Keratinocyte (primary cell): Measurements from ENCODE around the gene DCPS. TPM values are rescaled to one million over a fixed set of nuclear protein-coding genes. Genes with fewer than 3 reads are reported as not detected.

Experiments used
- DNase-seq: peaks from one replicate; pipeline ENCODE4 v3.0.0-alpha.2; 2011; ENCODE audit warnings: low read depth, missing footprints, low spot score
- FAIRE-seq: peaks from 2 replicates; lab custom pipeline; 2011; peaks lifted over from hg19 to GRCh38; lab: Jason Lieb, UNC
- H2AFZ ChIP-seq: 2 replicates; pipeline ENCODE4 v1.6.0; 2012; ENCODE audit warnings: low read length, control low read depth, inconsistent platforms; ENCODE audit not compliant: control insufficient read depth
- H3K27ac ChIP-seq: 2 replicates; pipeline ENCODE4 v1.5.1; 2011; ENCODE audit warnings: low read length; ENCODE audit not compliant: control insufficient read depth, insufficient read depth
- H3K27me3 ChIP-seq: 3 replicates; pipeline ENCODE4 v1.6.0; 2011; ENCODE audit warnings: low read length; ENCODE audit not compliant: control insufficient read depth, insufficient read depth; ENCODE audit errors: extremely low read depth
- H3K36me3 ChIP-seq, 2 experiments: 2 replicates in 1 of 2; 3 replicates in 1 of 2; pipeline ENCODE4 v1.5.1; 2011; ENCODE audit warnings: low read length in 2 of 2, mild to moderate bottlenecking in 1 of 2; ENCODE audit not compliant: control insufficient read depth in 2 of 2, insufficient read depth in 2 of 2; ENCODE audit errors: extremely low read depth in 1 of 2
- H3K4me1 ChIP-seq: 3 replicates; pipeline ENCODE4 v1.5.1; 2011; ENCODE audit warnings: low read length; ENCODE audit not compliant: control insufficient read depth, insufficient read depth; ENCODE audit errors: extremely low read depth
- H3K4me2 ChIP-seq: 3 replicates; pipeline ENCODE4 v1.6.0; 2011; ENCODE audit warnings: low read depth, low read length; ENCODE audit not compliant: control insufficient read depth, insufficient read depth; ENCODE audit errors: extremely low read depth
- H3K4me3 ChIP-seq, 3 experiments: fragments of 200-600 bp in 1 of 3; sonication (generic) in 1 of 3; 2 replicates in 2 of 3; 3 replicates in 1 of 3; pipeline ENCODE4 v1.5.1; 2011 to 2016; ENCODE audit warnings: low read length in 3 of 3, mild to moderate bottlenecking in 3 of 3, control low read depth in 2 of 3, inconsistent platforms in 1 of 3, low read depth in 1 of 3, mixed read lengths in 1 of 3, mixed run types in 1 of 3, moderate library complexity in 1 of 3; ENCODE audit not compliant: control insufficient read depth in 2 of 3, insufficient read depth in 2 of 3; ENCODE audit errors: extremely low read depth in 1 of 3
- H3K79me2 ChIP-seq: 2 replicates; pipeline ENCODE4 v1.6.0; 2012; ENCODE audit warnings: low read length; ENCODE audit not compliant: control insufficient read depth, insufficient read depth
- H3K9ac ChIP-seq: 3 replicates; pipeline ENCODE4 v1.6.0; 2011; ENCODE audit warnings: low read length; ENCODE audit not compliant: control insufficient read depth, insufficient read depth; ENCODE audit errors: extremely low read depth
- H3K9me1 ChIP-seq: 3 replicates; pipeline ENCODE4 v1.6.0; 2011; ENCODE audit warnings: low read length; ENCODE audit not compliant: control insufficient read depth, insufficient read depth; ENCODE audit errors: extremely low read depth
- H3K9me3 ChIP-seq: 2 replicates; pipeline ENCODE4 v1.5.1; 2012; ENCODE audit warnings: low read depth, low read length; ENCODE audit not compliant: control insufficient read depth
- H4K20me1 ChIP-seq: 3 replicates; pipeline ENCODE4 v1.6.0; 2011; ENCODE audit warnings: low read length; ENCODE audit not compliant: control insufficient read depth, insufficient read depth; ENCODE audit errors: extremely low read depth
- EZH2 ChIP-seq: IDR thresholded peaks from one replicate; pipeline ENCODE4 v1.6.1; 2012; ENCODE audit warnings: inconsistent platforms, mild to moderate bottlenecking, low read length, moderate library complexity
- dilution Hi-C: fragments of 300-500 bp; cut with MboI; formaldehyde crosslinking; loops from one replicate; pipeline ENCODE4 v1.7.0; 2020; ENCODE audit warnings: low sequenced_read_pairs; ENCODE audit not compliant: extremely low pct_ligation_motif_present
- polyA plus RNA-seq, 5 experiments: library from polyadenylated mRNA; depleted of rRNA in 3 of 5; stranded (reverse) in 3 of 5; stranded (forward) in 1 of 5; unstranded in 1 of 5; fragments of >200 nt; gene quantifications; 1 replicate in 1 of 5; 2 replicates in 3 of 5; 3 replicates in 1 of 5; pipeline versions ENCODE4 v1.2.1 to v1.2.3, GENCODE V29; 2011 to 2012; ENCODE audit warnings: missing spikeins in 2 of 5, low read depth in 1 of 5, low replicate concordance in 1 of 5
- TF ChIP-seq, protein P1 (sequence below), 3 experiments: IDR thresholded peaks in 1 of 3; conservative IDR thresholded peaks in 1 of 3; optimal IDR thresholded peaks in 1 of 3; 2 replicates in 2 of 3; 3 replicates in 1 of 3; pipeline versions ENCODE3 to v1.5.1; 2011; ENCODE audit warnings: low read length in 3 of 3, mild to moderate bottlenecking in 3 of 3, moderate library complexity in 2 of 3, control low read depth in 1 of 3, inconsistent platforms in 1 of 3; ENCODE audit not compliant: insufficient read depth in 2 of 3; ENCODE audit errors: extremely low read depth in 1 of 3

The DCPS gene
- polyA plus RNA-seq, 1 donor (not counting 4 experiments of a cell fraction or from before 2014, with no cell fraction given) = 31.3 TPM

DNA sequence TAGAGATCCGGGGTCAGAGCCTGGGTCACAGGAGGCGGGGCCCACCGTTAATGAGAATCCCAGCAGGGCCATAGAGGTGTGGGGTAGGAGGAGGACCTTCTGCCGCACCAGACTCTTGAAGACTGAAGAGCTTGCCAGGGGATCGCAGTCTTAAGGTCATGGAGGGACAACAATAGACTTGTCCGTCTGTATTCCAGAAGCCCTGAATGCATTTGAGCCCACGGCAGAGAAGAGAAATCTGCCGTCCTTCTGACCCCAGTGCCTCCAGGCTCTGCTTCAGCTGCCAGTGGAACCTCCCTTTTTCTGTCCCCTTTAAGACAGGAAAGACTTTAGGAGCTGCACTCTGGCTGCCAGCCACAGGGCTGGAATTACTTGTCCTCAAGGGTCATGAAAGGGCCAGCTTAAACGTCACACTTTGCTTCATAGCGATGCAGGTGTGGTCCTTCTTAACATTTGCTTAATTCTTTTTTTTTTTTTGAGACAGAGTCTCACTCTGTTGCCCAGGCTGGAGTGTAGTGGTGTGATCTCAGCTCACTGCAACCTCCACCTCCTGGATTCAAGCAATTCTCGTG, 36.1 kb downstream of the DCPS start:
- peaks cover 22% of the 10 kb centered on the region for H3K4me1 ChIP-seq
- H3K4me3 ChIP-seq = no peak overlapping the region
- no peak for DNase-seq
- H3K27me3 ChIP-seq = no peaks in the 10 kb centered on the region
- H3K79me2 ChIP-seq = no peaks in the 10 kb centered on the region
- dilution Hi-C loops = no loop called here
- no peak overlapping the region for H3K9ac ChIP-seq
- no peak overlapping the region for H3K27ac ChIP-seq
- H4K20me1 ChIP-seq = no peaks in the 10 kb centered on the region
- H3K9me3 ChIP-seq = no peaks in the 10 kb centered on the region
- H2AFZ ChIP-seq = no peak overlapping the region
- no peaks in the 10 kb centered on the region for H3K9me1 ChIP-seq
- FAIRE-seq = no peak
- H3K4me2 ChIP-seq = no peak overlapping the region
- TF ChIP-seq EZH2 = no peak
- TF ChIP-seq, protein P1, sequence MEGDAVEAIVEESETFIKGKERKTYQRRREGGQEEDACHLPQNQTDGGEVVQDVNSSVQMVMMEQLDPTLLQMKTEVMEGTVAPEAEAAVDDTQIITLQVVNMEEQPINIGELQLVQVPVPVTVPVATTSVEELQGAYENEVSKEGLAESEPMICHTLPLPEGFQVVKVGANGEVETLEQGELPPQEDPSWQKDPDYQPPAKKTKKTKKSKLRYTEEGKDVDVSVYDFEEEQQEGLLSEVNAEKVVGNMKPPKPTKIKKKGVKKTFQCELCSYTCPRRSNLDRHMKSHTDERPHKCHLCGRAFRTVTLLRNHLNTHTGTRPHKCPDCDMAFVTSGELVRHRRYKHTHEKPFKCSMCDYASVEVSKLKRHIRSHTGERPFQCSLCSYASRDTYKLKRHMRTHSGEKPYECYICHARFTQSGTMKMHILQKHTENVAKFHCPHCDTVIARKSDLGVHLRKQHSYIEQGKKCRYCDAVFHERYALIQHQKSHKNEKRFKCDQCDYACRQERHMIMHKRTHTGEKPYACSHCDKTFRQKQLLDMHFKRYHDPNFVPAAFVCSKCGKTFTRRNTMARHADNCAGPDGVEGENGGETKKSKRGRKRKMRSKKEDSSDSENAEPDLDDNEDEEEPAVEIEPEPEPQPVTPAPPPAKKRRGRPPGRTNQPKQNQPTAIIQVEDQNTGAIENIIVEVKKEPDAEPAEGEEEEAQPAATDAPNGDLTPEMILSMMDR (optimal IDR thresholded peaks at IDR 0.05 in 1 of 3, IDR thresholded peaks at IDR 0.05 in 1 of 3, conservative IDR thresholded peaks at IDR 0.05 in 1 of 3; ENCODE audit: extremely low read depth in 1 of 3, insufficient read depth in 2 of 3, low read length in 3 of 3) = no peak
- H3K36me3 ChIP-seq = peaks cover 8 to 23% of the 10 kb centered on the region in 2 experiments

DNA sequence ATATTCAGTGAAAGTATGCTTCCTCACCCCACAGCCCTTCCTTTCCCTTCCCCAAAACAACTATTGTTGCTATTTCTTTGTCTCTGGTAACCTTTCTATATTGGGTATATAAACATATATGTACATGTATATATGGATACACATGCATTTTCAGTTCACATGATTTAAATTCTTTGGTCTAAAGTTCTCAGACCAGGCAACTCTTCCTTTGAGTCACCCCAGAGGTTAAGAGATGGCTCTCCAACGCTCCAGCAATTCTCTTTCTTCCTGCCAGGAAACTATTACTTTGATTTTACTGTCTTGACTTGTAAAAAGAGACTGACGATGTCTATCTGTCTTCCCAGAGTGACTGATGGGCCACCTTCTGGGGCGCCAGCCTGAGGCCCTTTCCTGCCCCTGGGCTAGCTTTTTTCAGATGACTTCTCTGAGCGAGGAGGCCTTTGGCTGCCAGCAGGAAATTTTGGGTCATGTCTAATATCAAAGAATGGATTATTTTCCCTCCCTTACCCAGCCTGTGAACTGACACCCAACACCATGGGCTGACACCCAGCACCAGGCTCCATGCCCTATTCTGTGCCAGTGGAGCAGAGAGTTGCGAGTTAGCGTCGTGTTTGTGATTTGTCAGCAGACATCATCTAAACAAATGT, 37.2 kb downstream of the DCPS start:
- no peaks in the 10 kb centered on the region for H4K20me1 ChIP-seq
- dilution Hi-C loops = no loop called here
- H3K4me1 ChIP-seq = peaks cover 24% of the 10 kb centered on the region
- H2AFZ ChIP-seq = no peak overlapping the region
- H3K36me3 ChIP-seq = peaks cover 8 to 16% of the 10 kb centered on the region in 2 experiments
- H3K4me2 ChIP-seq = no peak overlapping the region
- TF ChIP-seq, protein P1 (optimal IDR thresholded peaks at IDR 0.05 in 1 of 3, IDR thresholded peaks at IDR 0.05 in 1 of 3, conservative IDR thresholded peaks at IDR 0.05 in 1 of 3; ENCODE audit: extremely low read depth in 1 of 3, insufficient read depth in 2 of 3, low read length in 3 of 3) = no peak
- TF ChIP-seq EZH2 = no peak
- H3K79me2 ChIP-seq = no peaks in the 10 kb centered on the region
- H3K9me3 ChIP-seq = no peaks in the 10 kb centered on the region
- H3K9me1 ChIP-seq = no peaks in the 10 kb centered on the region
- no peaks in the 10 kb centered on the region for H3K27me3 ChIP-seq
- no peak overlapping the region for H3K4me3 ChIP-seq
- FAIRE-seq (no peak), DNase-seq (no peak)
- H3K27ac ChIP-seq = no peak overlapping the region
- H3K9ac ChIP-seq = no peak overlapping the region
